Osteoblast (primary cell): ENCODE data around the gene EME1. TPM values are rescaled to one million over a fixed set of nuclear protein-coding genes. Genes with fewer than 3 reads are reported as not detected.
A peak's percentile ranks its signal among the peaks of the same experiment; 100 is the strongest.

Source experiments
- DNase-seq: peaks from one replicate; pipeline ENCODE4 v3.0.0; 2011; ENCODE audit warnings: low spot score, mixed read lengths; ENCODE audit not compliant: insufficient read length; ENCODE audit errors: missing footprints
- H2AFZ ChIP-seq: 2 replicates; pipeline ENCODE4 v1.6.0; 2011; ENCODE audit warnings: mild to moderate bottlenecking, low read length
- H3K27ac ChIP-seq: 2 replicates; pipeline ENCODE4 v1.5.1; 2011; ENCODE audit warnings: mild to moderate bottlenecking, low read depth, low read length, moderate library complexity
- H3K27me3 ChIP-seq: 2 replicates; pipeline ENCODE4 v1.6.0; 2012; ENCODE audit warnings: mild to moderate bottlenecking, control low read depth, inconsistent platforms, low read length, moderate library complexity; ENCODE audit not compliant: insufficient read depth
- H3K36me3 ChIP-seq: 2 replicates; pipeline ENCODE4 v1.5.1; 2011; ENCODE audit warnings: mild to moderate bottlenecking, low read length, control low read depth, moderate library complexity; ENCODE audit not compliant: insufficient read depth
- H3K4me1 ChIP-seq: 2 replicates; pipeline ENCODE4 v1.5.1; 2011; ENCODE audit warnings: mild to moderate bottlenecking, low read length, control low read depth, moderate library complexity; ENCODE audit not compliant: insufficient read depth
- H3K4me2 ChIP-seq: 2 replicates; pipeline ENCODE4 v1.6.0; 2011; ENCODE audit warnings: mild to moderate bottlenecking, low read length; ENCODE audit not compliant: insufficient read depth
- H3K4me3 ChIP-seq: fragments of 200-600 bp; sonication (generic); 3 replicates; pipeline ENCODE4 v1.5.1; 2012; ENCODE audit warnings: mild to moderate bottlenecking, low read length, inconsistent platforms; ENCODE audit not compliant: insufficient read depth
- H3K79me2 ChIP-seq: 2 replicates; pipeline ENCODE4 v1.6.0; 2012; ENCODE audit warnings: mild to moderate bottlenecking, low read length, control low read depth, inconsistent platforms; ENCODE audit not compliant: insufficient read depth
- H3K9me3 ChIP-seq: 2 replicates; pipeline ENCODE4 v1.5.1; 2011; ENCODE audit warnings: low read depth, low read length, control low read depth
- H4K20me1 ChIP-seq: 2 replicates; pipeline ENCODE4 v1.6.0; 2012; ENCODE audit warnings: mild to moderate bottlenecking, low read length, control low read depth; ENCODE audit not compliant: insufficient read depth
- CTCF ChIP-seq: IDR thresholded peaks from 2 replicates; pipeline ENCODE4 v1.5.1; 2011; ENCODE audit warnings: mild to moderate bottlenecking, low read depth, low read length, moderate library complexity; ENCODE audit errors: extremely low read depth
- total RNA-seq: library from RNA; depleted of rRNA; stranded (reverse); fragments of >200 nt; gene quantifications from 2 replicates; pipeline ENCODE4 v1.2.3, GENCODE V29; 2012

EME1 gene
- total RNA-seq, 1 donor = 0.72 TPM

- Histone ChIP-seq H3K27ac (peak overlapping the region; percentile 25), H3K4me3 (no peak overlapping the region), H3K36me3 (peaks cover 100% of the 10 kb centered on the region), H2AFZ (no peak overlapping the region), H3K27me3 (no peaks in the 10 kb centered on the region), H3K4me2 (no peak overlapping the region), H4K20me1 (peaks cover 61% of the 10 kb centered on the region), H3K4me1 (no peaks in the 10 kb centered on the region), H3K9me3 (no peaks in the 10 kb centered on the region), H3K79me2 (peaks cover 48% of the 10 kb centered on the region)
- DNase-seq = no peak
- no peak for TF ChIP-seq CTCF
These were observed 13.5 kb downstream of the EME1 start for GRCh38 chr17:50386510-50386909.

DNA sequence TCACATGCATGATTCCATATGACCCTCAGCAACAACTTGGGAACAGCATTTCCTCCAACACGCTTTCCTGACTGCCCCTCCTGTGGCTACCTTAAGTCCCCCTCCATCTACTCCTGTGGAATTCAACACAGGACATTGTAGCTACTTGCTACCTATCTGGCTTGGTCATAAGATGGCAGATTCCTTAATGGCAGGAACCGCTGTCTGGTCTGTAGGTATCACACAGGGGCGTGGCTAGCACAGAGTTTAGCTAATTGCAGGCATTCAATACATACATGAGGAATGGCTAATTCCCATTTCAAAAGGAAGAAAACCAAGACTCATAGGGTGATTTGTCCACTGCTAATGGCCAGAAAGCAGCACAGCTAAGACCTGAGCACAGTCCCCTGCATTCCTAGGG, 15.7 kb downstream of the EME1 start:
- no peaks in the 10 kb centered on the region for H3K4me1 ChIP-seq
- H3K27ac ChIP-seq = no peak overlapping the region
- H2AFZ ChIP-seq = no peak overlapping the region
- no peak for DNase-seq
- H3K4me3 ChIP-seq = no peak overlapping the region
- peaks cover 100% of the 10 kb centered on the region for H3K36me3 ChIP-seq
- H3K4me2 ChIP-seq = no peak overlapping the region
- H3K9me3 ChIP-seq = no peaks in the 10 kb centered on the region
- no peaks in the 10 kb centered on the region for H3K27me3 ChIP-seq
- TF ChIP-seq CTCF = no peak
- peaks cover 70% of the 10 kb centered on the region for H3K79me2 ChIP-seq
- peaks cover 67% of the 10 kb centered on the region for H4K20me1 ChIP-seq

DNA sequence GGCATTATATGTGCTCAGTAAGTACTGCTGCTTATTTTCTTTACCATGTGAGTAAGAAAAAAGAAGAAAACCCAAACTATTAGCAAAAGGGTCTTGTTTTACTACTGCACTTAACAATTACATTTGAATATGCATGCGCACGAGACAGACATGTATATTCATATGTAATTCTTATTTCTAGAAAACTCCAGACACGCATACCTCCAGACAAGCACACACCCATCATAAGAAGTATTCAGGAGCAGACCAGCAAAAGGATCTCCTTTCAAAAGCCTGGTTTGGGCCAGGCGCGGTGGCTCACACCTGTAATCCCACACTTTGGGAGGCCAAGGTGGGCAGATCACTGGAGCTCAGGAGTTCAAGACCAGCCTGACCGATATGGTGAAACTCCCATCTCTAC, 16.5 kb downstream of the EME1 start:
- Histone ChIP-seq H3K36me3 (peaks cover 100% of the 10 kb centered on the region), H3K4me2 (no peak overlapping the region), H3K79me2 (peaks cover 78% of the 10 kb centered on the region), H3K27me3 (no peaks in the 10 kb centered on the region), H3K27ac (no peak overlapping the region), H4K20me1 (peaks cover 70% of the 10 kb centered on the region), H3K4me1 (peaks cover 7% of the 10 kb centered on the region), H2AFZ (no peak overlapping the region), H3K4me3 (no peak overlapping the region), H3K9me3 (no peaks in the 10 kb centered on the region)
- DNase-seq = no peak
- TF ChIP-seq CTCF = no peak

DNA sequence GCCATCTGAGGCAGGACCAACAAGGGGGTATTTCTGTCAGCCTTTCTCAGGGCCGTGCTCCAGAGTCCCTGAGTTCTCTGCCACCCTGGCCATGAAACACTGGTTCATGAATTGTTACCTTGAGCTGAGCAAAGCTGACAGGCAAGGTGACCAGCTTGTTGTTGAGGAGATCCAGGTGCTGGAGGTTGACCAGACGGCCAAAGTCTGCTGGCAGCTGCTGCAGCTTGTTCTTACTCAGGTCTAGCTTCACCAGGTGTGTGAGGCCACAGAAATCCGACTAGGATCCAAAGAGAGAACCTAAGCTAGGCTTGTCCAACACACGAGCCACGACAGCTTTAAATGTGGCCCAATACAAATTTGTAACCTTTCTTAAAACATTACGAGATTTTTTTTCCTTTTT, 19.6 kb downstream of the EME1 start:
- Histone ChIP-seq H3K79me2 (peaks cover 97% of the 10 kb centered on the region), H3K9me3 (no peaks in the 10 kb centered on the region), H3K27ac (no peak overlapping the region), H3K36me3 (peaks cover 76% of the 10 kb centered on the region), H3K4me1 (peaks cover 21% of the 10 kb centered on the region), H2AFZ (no peak overlapping the region), H4K20me1 (peaks cover 71% of the 10 kb centered on the region), H3K27me3 (no peaks in the 10 kb centered on the region), H3K4me2 (no peak overlapping the region), H3K4me3 (no peak overlapping the region)
- no peak for DNase-seq
- no peak for TF ChIP-seq CTCF
